GM18858 (cell line): ENCODE data around the gene ABLIM3.

Source experiments
- ATAC-seq: cut with Tn5 transposase; IDR thresholded peaks from one replicate; pipeline ENCODE4 v1.9.1; 2021; ENCODE audit not compliant: unreplicated experiment

The ABLIM3 gene

GRCh38 chr5:149278451-149279210, 137.3 kb downstream of the ABLIM3 start:
- ATAC-seq = no peak

- ATAC-seq = no peak
Observed at GRCh38 chr5:149279661-149280060, 138.4 kb downstream of the ABLIM3 start.

DNA sequence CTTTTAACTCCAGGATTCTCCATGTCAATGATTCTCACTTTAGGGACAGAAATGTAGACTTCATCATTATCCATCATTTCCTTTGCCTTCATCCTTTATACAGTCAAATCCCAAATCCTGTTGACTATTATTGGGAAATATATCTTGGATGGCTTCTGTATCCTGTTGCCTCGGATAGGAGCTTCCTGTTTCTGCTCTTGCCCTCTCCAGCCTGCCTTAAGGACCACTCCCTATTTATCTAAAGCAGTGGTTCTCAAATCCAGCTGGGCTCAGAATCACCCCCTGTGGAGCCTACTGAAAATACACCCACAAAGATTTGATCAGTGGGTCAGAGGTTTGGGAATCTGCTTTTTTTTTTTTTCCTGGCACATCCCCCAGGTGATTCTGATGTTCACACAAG, 138.8 kb downstream of the ABLIM3 start:
- no peak for ATAC-seq

GRCh38 chr5:149280802-149281201, 139.5 kb downstream of the ABLIM3 start:
- no peak for ATAC-seq

- ATAC-seq = no peak
Observed at GRCh38 chr5:149282027-149282965, 141.0 kb downstream of the ABLIM3 start.

DNA sequence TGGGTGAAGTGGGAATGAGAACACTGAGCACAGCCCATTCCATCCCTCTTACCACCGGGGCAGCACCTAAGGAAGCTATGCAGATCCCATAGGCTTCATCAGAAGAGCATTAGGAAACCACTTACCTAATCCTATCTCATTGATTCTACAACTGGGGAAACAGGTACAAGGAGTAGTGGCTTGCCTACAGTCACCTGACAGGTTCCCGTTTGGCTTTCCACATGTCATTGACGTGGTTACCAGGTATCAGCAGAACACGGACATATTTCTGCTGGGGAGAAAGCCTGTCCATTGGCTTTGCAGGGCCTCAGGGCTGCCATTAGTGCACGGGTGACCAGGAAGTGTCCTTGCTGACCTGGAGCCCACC, 141.7 kb downstream of the ABLIM3 start:
- no peak for ATAC-seq

GRCh38 chr5:149283626-149284480, 142.6 kb downstream of the ABLIM3 start:
- ATAC-seq = no peak

GRCh38 chr5:149284501-149284900, 143.2 kb downstream of the ABLIM3 start:
- ATAC-seq = no peak

DNA sequence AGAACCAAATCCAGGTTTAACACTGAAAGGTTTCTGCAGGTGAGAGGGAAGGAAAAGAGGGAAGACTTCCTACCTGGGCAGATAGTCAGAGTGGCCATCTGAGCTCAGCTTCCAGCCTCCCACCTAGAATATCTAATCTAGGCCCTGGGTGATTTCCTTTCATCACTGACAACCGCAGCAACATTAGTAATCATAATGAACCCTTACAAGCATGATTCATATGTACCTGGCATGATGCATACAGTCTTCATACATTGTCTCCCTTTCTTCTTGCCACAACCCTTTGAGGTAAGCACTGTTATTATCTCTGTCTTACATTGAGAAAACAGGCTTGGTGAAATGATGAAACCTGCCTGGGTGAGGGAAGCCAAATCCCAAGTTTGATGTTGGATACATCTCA, 143.9 kb downstream of the ABLIM3 start:
- ATAC-seq = no peak

- no peak for ATAC-seq
Observed at GRCh38 chr5:149288436-149288835, 147.1 kb downstream of the ABLIM3 start.

DNA sequence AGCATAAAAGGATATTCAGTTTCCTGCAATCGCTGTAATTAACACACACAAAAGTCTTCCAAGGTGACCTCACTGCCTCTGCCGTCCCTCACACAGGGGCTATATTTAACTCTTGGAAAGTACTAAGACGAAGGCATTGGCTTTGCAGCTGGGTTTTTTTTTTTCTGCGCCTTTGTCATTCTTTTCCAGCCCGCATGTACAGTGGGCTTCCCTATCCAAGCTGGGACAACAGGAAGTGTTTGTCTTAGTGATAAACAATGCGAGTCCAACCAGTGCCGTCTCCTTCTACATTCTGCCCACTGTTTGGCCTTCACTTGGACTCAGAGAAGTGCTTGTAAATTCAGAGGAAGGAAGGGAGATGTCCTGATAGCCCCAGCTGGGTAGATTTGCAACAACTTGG, 148.0 kb downstream of the ABLIM3 start:
- ATAC-seq = no peak

DNA sequence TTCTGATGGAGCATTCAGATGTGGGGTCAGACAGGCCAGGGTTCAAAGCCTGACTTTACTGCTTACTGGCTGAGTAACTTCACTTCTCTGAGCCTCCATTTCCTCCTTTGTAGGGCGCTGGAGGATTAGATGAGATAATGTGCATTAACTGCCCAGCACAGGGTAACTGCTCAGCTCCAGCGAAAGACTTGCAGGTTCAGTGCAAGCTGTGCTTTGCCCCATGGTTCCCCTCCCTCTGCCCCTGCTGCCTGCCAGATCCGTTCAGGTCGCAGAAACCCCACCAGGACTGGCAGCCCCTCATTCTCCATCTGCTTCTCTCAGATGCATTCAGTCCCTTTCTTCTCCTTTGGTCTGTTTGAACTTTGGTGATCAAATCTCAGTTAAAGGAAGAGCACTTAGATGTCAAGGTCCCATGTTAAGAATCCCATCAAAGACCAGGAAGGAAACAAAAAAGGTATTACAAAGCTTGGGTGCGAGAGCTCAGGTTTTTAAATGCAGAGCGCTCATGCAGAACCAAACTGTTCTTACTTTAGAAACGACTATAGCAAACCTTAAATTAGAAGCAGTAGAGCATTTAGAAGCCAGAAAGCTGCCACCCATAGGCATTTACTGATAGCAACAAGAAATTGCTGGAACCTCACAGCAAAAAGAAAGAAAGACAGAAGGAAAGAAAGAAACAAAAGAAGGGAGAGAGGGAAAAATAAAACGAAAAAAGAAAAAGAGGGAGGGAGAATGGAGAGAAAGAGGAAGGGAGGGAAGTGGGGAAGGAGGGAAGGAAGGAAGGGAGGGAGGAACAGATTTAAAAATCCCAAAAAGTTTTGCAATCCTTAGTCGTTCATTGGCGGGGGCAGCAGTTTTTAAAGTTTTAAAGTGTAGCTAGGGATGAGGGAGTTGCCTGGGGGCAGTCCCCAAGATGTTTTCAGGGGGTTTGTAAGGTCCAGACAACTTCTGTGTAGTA, 153.9 kb downstream of the ABLIM3 start:
- ATAC-seq = no peak

DNA sequence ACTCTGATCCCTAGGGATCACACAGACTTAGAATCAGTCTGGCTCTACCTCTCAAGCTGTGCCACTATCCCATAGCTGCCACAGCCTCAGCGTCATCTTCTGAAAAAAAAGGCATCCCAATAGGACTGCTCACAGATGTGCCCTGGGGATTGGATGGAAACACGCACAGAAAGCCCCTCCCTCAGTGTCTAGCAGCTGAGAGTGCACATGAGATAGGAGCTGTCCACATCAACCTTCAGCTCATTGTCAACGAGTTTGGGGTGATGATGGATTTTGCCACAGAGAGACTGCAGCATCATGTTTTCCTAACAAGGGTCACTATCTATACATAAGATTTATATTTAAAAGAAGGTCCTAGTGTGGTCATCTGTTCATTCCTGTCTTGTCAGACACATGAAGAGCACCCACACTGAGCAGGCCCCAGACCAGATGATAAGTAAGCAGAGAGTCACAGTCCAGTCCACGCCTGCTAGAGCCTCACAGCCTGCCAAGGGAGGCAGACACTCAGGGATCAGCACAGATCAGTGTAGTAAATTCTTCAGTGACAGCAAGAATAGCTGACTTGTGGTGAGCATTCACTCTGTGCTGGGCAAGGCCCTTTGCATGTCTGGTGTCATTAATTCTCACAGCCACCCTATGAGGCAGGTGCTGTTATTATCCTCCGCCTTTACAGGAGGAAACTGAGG, 156.2 kb downstream of the ABLIM3 start:
- no peak for ATAC-seq

DNA sequence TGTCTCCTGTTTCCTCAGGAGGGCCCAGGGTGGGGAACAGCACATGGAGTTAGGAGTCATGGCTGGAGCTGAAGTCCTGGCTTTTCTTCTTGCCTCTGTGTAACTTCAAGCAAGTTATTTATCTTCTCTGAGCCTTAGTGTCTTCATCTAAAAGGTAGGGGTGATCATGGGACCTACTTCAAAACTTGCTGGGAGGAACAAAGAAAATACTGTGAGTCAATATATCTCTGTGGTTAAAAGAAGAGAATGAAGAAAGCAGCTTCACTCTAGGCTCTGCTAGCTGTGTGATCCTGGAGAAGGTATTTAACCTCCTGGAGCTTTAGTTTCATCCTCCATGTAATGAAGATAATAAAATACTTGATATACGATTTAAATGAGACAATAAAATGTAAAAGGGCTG, 156.9 kb downstream of the ABLIM3 start:
- ATAC-seq = no peak

DNA sequence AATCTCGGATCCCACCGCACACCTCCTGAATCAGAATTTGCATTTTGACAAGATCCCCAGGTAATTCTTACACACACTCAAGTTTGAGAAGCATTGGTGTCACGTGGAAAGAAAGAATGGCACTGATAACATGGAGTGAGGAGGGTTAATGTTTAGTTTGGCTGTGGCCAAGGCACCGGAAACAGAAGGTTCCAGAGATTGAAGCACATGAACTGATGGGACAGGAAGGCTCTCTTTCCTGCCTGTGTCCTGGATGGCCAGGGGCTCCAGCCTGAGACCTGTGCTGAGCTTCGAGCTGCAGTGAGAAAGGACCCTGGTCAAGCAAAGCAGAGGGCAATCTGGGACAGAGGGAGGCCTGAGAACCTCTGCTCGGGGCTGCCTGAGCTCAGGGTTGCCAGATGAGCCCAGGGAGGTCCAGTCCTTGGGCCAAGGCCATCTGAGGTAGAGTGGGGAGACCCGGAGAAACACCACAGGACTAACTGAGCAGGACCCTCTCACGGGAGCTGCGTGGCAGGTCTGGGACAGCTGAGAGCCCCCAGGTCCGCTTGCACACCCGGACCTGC, 157.6 kb downstream of the ABLIM3 start:
- no peak for ATAC-seq

DNA sequence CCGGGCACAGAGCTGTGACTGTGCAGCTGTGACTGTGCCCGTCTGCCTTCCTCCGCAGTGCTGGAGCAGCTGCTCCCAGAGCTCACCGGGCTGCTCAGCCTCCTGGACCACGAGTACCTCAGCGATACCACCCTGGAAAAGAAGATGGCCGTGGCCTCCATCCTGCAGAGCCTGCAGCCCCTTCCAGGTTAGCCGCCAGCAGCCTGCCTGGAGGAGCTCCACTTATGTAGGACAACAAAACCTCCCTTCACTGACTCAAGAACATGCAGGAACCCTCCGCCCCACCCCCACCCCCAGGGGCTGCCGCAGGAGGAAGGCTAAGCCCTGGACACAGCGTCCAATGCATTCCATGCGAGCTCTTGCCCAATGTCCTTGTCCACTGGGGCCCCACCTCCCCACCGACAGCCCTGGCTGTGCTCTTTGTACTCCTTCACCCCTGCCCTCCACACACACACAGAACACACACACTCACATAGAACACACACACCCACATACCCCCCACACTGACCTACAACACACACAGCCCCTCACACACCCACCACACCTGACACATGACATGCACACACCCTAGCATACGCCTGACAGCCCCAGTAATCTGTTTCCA, 158.3 kb downstream of the ABLIM3 start:
- ATAC-seq = no peak

DNA sequence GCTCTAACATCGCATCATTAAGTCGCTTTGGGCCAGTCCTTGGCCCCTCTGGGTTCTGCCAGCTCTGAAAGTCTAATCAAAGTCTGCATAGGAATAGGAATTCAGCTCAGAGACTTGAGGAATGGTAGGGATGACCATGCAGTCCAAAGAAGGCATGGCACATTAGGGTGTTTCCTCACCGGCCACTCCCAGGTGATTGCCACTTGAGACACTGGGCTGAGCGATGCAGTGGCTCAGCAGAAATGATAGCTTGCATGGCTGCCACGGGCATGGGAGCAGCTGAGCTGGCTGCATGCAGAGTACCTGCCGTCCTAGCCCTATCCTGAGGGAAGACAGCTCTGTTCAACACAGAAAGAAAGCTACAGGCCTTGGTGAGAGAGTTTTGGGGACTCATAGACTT, 159.1 kb downstream of the ABLIM3 start:
- no peak for ATAC-seq

- no peak for ATAC-seq
Observed at GRCh38 chr5:149301049-149301743, 159.9 kb downstream of the ABLIM3 start.
